GM12873 (cell line): Measurements from ENCODE around the gene POLR1E.

Experiments
- CTCF ChIP-seq: IDR thresholded peaks from 2 replicates; pipeline ENCODE4 v1.5.1; 2012; ENCODE audit warnings: low read depth, mild to moderate bottlenecking, moderate library complexity, low read length, control low read depth; ENCODE audit not compliant: insufficient read depth; ENCODE audit errors: missing control alignments

The POLR1E gene

GRCh38 chr9:37538099-37538498, 52.4 kb downstream of the POLR1E start:
- TF ChIP-seq CTCF, result no peak

GRCh38 chr9:37539634-37540033, 53.9 kb downstream of the POLR1E start:
- no peak for TF ChIP-seq CTCF

GRCh38 chr9:37540634-37541033, 54.9 kb downstream of the POLR1E start:
- TF ChIP-seq CTCF, result no peak

GRCh38 chr9:37541465-37541864, 55.7 kb downstream of the POLR1E start:
- no peak for TF ChIP-seq CTCF

DNA sequence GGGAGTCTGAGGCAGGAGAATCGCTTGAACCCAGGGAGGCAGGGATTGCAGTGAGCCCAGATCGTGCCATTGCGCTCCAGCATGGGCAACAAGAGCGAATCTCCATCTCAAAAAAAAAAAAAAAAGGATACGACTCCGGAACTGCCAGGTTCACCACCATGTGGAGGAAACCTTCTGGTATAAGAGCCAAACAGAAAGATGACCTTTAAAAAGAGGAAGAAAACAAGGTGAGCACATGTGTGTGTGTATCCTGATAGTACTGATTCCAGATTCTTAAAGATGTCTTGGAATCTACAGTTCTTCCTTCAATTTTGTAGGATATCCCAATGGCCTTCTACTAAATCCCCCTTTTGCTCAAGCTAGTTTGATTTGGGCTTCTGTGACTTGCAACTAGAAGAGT, 56.7 kb downstream of the POLR1E start:
- TF ChIP-seq CTCF, result no peak

GRCh38 chr9:37542895-37543294, 57.1 kb downstream of the POLR1E start:
- no peak for TF ChIP-seq CTCF

DNA sequence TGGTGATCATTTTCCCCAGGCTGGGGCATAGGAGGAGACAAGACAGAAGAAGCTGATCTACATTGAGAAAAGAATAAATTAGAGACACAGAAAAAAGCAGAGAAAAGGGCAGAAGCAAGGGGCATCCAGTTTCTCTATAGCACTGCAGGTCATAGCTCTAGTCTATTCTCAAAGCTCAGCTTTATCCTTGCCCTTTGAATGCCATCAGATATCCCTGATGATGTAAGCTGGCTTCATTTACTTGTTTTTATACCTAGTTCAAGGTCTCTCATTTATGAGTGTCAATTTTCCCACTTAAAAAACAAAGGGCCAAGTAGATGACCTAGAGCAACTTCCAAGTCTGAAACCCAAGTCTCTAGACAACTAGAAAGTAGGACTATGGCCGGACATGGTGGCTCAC, 57.7 kb downstream of the POLR1E start:
- no peak for TF ChIP-seq CTCF
